Ovary (tissue), 9 donors: Measurements from ENCODE around the gene GREM2. TPM values are rescaled to one million over a fixed set of nuclear protein-coding genes. Genes with fewer than 3 reads are reported as not detected.

Experiments used
- DNase-seq, 5 donors: peaks; one replicate each; pipeline ENCODE4 v3.0.0-alpha.2; 2019 to 2020
- H3K27ac ChIP-seq, 2 donors: fragments of 200-600 bp; one replicate each; pipeline versions ENCODE4 v1.5.1 to v1.8.0; 2019 to 2022
- H3K27me3 ChIP-seq: fragments of 200-600 bp; one replicate; pipeline ENCODE4 v1.8.0; 2022
- H3K36me3 ChIP-seq: fragments of 200-600 bp; sonication (generic); one replicate; pipeline ENCODE4 v1.5.1; 2019
- H3K4me1 ChIP-seq: one replicate; pipeline ENCODE4 v1.8.1; 2013; ENCODE audit warnings: mild to moderate bottlenecking, moderate library complexity; ENCODE audit not compliant: insufficient read depth
- H3K4me3 ChIP-seq: fragments of 200-600 bp; sonication (generic); one replicate; pipeline ENCODE4 v1.5.1; 2017
- H3K9me3 ChIP-seq, 2 donors: fragments of 200-600 bp in 1 of 2; sonication (generic) in 1 of 2; one replicate each; pipeline versions ENCODE4 v1.5.1 to v1.8.1; 2013 to 2019; ENCODE audit warnings: mild to moderate bottlenecking in 1 of 2, moderate library complexity in 1 of 2
- CTCF ChIP-seq, 3 donors: fragments of 450-650 bp in 2 of 3; fragments of 200-600 bp in 1 of 3; IDR thresholded peaks; one replicate each; pipeline versions ENCODE4 v1.5.1 to v1.8.0; 2016 to 2022; ENCODE audit warnings: antibody characterized with exemption in 3 of 3, mild to moderate bottlenecking in 1 of 3
- EP300 ChIP-seq: sonication (generic); formaldehyde crosslinking; IDR thresholded peaks from one replicate; pipeline ENCODE4 v1.6.1; 2017; ENCODE audit warnings: antibody characterized with exemption
- POLR2A ChIP-seq: fragments of 450-650 bp; IDR thresholded peaks from one replicate; pipeline ENCODE4 v1.6.1; 2017; ENCODE audit warnings: antibody characterized with exemption, mild to moderate bottlenecking, moderate library complexity
- WGBS, 3 donors: extraction: QIAGEN DNeasy Blood & Tissue Kit in 1 of 3; methylation state at CpG; one replicate each; pipeline versions ENCODE4 v1.1.5 to v1.1.7; 2013 to 2017; 5-methylcytosine and 5-hydroxymethylcytosine counted together
- intact Hi-C, 4 donors: fragments of 100-400 bp; cut with DNase I; formaldehyde crosslinking; loops; one replicate each; pipeline versions ENCODE4 v1.11.0 to v1.15.1; 2022 to 2023
- polyA plus RNA-seq, 2 donors: library from polyadenylated mRNA; stranded (reverse); fragments of 200-250 nt in 1 of 2; fragments of 350-450 nt in 1 of 2; fragmentation: Illumina TruSeq in 1 of 2; extraction: RNeasy Lipid Tissue Mini Kit (QIAGEN cat#74804) in 1 of 2; gene quantifications; one replicate each; pipeline ENCODE4 v1.2.3, GENCODE V29; 2013 to 2014
- total RNA-seq, 7 donors: library from RNA; depleted of rRNA in 2 of 7; stranded (reverse); fragments of >200 nt in 2 of 7; fragmentation: NEBNext Ultra II Directional in 3 of 7; extraction: Animal tissue kit (Norgen Biotek cat#: 25700) in 3 of 7; gene quantifications; one replicate each; pipeline versions ENCODE4 v1.1.0 to v1.2.4, GENCODE V29; 2016 to 2023
- donor health status: DM: no; HTN: no; CAD: no; lungs with moderate emphysema.
- donor health status: DM: no; HTN: no; CAD: no.
- donor health status: Bipolar disorder and iron deficiency.
- donor health status: DM: yes; HTN: yes; CAD: no.
- donor health status: DM: no; HTN: no; CAD: no.
- donor health status: DM: yes; HTN: yes; CAD: no.

GREM2 gene
- total and polyA plus RNA-seq, 9 donors, result 0.95 to 16.7 (median 5.4) TPM

GRCh38 chr1:240652549-240652948 lies 40.6 kb upstream of the GREM2 start:
- WGBS, 3 donors, result 32 to 36% (median 35%) methylated on average over 8 of the region's 8 CpGs

GRCh38 chr1:240650877-240651276 lies 38.9 kb upstream of the GREM2 start:
- intact Hi-C loops, result no loop called here
- Histone ChIP-seq H3K4me3 (no peak overlapping the region), H3K36me3 (no peaks in the 10 kb centered on the region), H3K4me1 (no peaks in the 10 kb centered on the region), H3K9me3 (no peaks in the 10 kb centered on the region), H3K27ac (no peak overlapping the region), H3K27me3 (no peaks in the 10 kb centered on the region)
- DNase-seq, result no peak
- TF ChIP-seq POLR2A, result no peak
- TF ChIP-seq CTCF (IDR thresholded peaks at IDR 0.05), result no peak
- no peak for TF ChIP-seq EP300

More at GRCh38 chr1:240652549-240652948, 40.6 kb upstream of the GREM2 start:
- Histone ChIP-seq H3K4me1 (no peaks in the 10 kb centered on the region), H3K36me3 (no peaks in the 10 kb centered on the region), H3K9me3 (no peaks in the 10 kb centered on the region), H3K4me3 (no peak overlapping the region), H3K27ac (no peak overlapping the region), H3K27me3 (no peaks in the 10 kb centered on the region)
- intact Hi-C loops, result no loop called here
- TF ChIP-seq POLR2A (no peak), EP300 (no peak), CTCF (IDR thresholded peaks at IDR 0.05) (no peak)
- no peak for DNase-seq

GRCh38 chr1:240649733-240650721 lies 38.1 kb upstream of the GREM2 start:
- no peaks in the 10 kb centered on the region for H3K4me1 ChIP-seq
- H3K27ac ChIP-seq, result no peak overlapping the region
- no peak overlapping the region for H3K4me3 ChIP-seq
- H3K36me3 ChIP-seq, result no peaks in the 10 kb centered on the region
- H3K27me3 ChIP-seq, result no peaks in the 10 kb centered on the region
- no peak for DNase-seq
- WGBS, 3 donors, result 80 to 85% (median 81%) methylated on average over 17 of the region's 17 CpGs
- TF ChIP-seq CTCF (IDR thresholded peaks at IDR 0.05), result no peak
- TF ChIP-seq POLR2A, result no peak
- TF ChIP-seq EP300, result no peak
- no peaks in the 10 kb centered on the region for H3K9me3 ChIP-seq
- intact Hi-C loops, result no loop called here

- TF ChIP-seq POLR2A (no peak), CTCF (IDR thresholded peaks at IDR 0.05) (no peak), EP300 (no peak)
- no peaks in the 10 kb centered on the region for H3K36me3 ChIP-seq
- H3K27me3 ChIP-seq, result no peaks in the 10 kb centered on the region
- no peak overlapping the region for H3K4me3 ChIP-seq
- H3K4me1 ChIP-seq, result no peaks in the 10 kb centered on the region
- WGBS, 3 donors, result 60 to 64% (median 62%) methylated on average over 7 of the region's 7 CpGs
- H3K27ac ChIP-seq, result no peak overlapping the region
- H3K9me3 ChIP-seq, result no peaks in the 10 kb centered on the region
- no peak for DNase-seq
- intact Hi-C loops, result no loop called here
These were observed 34.8 kb upstream of the GREM2 start for GRCh38 chr1:240646571-240647240.
